A673 (cell line): Measurements from ENCODE around the gene NR5A2.

Experiments used
- CTCF ChIP-seq: fragments of 300-800, 200-600 bp; sonication (generic); conservative IDR thresholded peaks from 2 replicates; pipeline ENCODE4 v1.5.1; 2017; ENCODE audit warnings: low read depth, mild to moderate bottlenecking, antibody characterized with exemption, low read length, moderate library complexity, mixed read lengths
- EZH2 ChIP-seq: fragments of 200-600 bp; sonication (generic); IDR thresholded peaks from 2 replicates; pipeline ENCODE4 v1.6.1; 2017; ENCODE audit warnings: borderline replicate concordance, low read depth, mild to moderate bottlenecking, mixed read lengths, antibody characterized with exemption, low read length; ENCODE audit not compliant: poor library complexity, severe bottlenecking

GRCh38 chr1:199983531-199983930, 44.0 kb upstream of the NR5A2 start:
- no peak for TF ChIP-seq CTCF
- TF ChIP-seq EZH2, result no peak
